Naive thymus-derived CD8-positive, alpha-beta T cell (primary cell): ENCODE results near the gene EIF5AL1. TPM values are rescaled to one million over a fixed set of nuclear protein-coding genes. Genes with fewer than 3 reads are reported as not detected.
A peak's percentile ranks its signal among the peaks of the same experiment; 100 is the strongest.
"Not testable (repeated sequence)": the region's sequence is repeated elsewhere in the genome, so short reads cannot be mapped to it uniquely, and the experiment has no call there.

Experiments used
- ATAC-seq, 2 donors: fragments of 150-1000 bp; cut with Tn5 transposase in 1 of 2; sonication (Bioruptor Pico), chemical (Tn5 transposase) in 1 of 2; 1 replicate in 1 of 2; 2 replicates in 1 of 2; pipeline ENCODE4 v1.10.0; 2021; ENCODE audit warnings: mild to moderate bottlenecking in 2 of 2, moderate library complexity in 2 of 2
- POLR2A ChIA-PET: fragments of 350-600 bp; sonication (Branson Sonifier 250); formaldehyde crosslinking; loops from one replicate; lab custom pipeline; 2021; ENCODE audit warnings: antibody characterized with exemption; lab: Charles Lee
- DNase-seq, 10 donors: peaks; one replicate each; pipeline versions ENCODE4 v3.0.0 to v3.0.0-alpha.2; 2020 to 2022
- H3K27ac Mint-ChIP-seq, 10 donors: one replicate each; pipeline ENCODE4 v1.8.0; 2020 to 2022; ENCODE audit warnings: mild to moderate bottlenecking in 10 of 10, mixed read lengths in 10 of 10, moderate library complexity in 4 of 10, inconsistent platforms in 1 of 10
- H3K27me3 Mint-ChIP-seq, 5 donors: one replicate each; pipeline ENCODE4 v1.8.0; 2021 to 2022; ENCODE audit warnings: mixed read lengths in 5 of 5
- H3K36me3 Mint-ChIP-seq, 3 donors: one replicate each; pipeline ENCODE4 v1.8.0; 2020 to 2022; ENCODE audit warnings: mixed read lengths in 3 of 3, mild to moderate bottlenecking in 2 of 3, inconsistent platforms in 1 of 3
- H3K4me1 Mint-ChIP-seq, 4 donors: one replicate each; pipeline ENCODE4 v1.8.0; 2021 to 2022; ENCODE audit warnings: mixed read lengths in 4 of 4
- H3K4me3 Mint-ChIP-seq, 10 donors: one replicate each; pipeline ENCODE4 v1.8.0; 2020 to 2022; ENCODE audit warnings: mild to moderate bottlenecking in 10 of 10, mixed read lengths in 10 of 10, moderate library complexity in 6 of 10, inconsistent platforms in 1 of 10
- H3K9me3 Mint-ChIP-seq, 9 donors: one replicate each; pipeline ENCODE4 v1.8.0; 2020 to 2022; ENCODE audit warnings: mixed read lengths in 9 of 9, mild to moderate bottlenecking in 3 of 9, inconsistent platforms in 1 of 9, moderate library complexity in 1 of 9
- polyA plus RNA-seq, 3 donors: library from polyadenylated mRNA; unstranded; fragments of 300-500 nt; fragmentation: Illumina TruSeq; gene quantifications; one replicate each; pipeline ENCODE4 v1.2.3, GENCODE V29; 2021
- total RNA-seq, 8 experiments: library from RNA in 2 of 8; stranded (reverse) in 2 of 8; gene quantifications; one replicate each; pipeline ENCODE4 v1.2.3 and lab custom pipeline; 2021 to 2026

EIF5AL1 gene
- total RNA-seq (under 1 TPM; 0.55 to 0.65 TPM), polyA plus RNA-seq (under 1 TPM; 0.08 to 0.52 (median 0.22) TPM), total RNA-seq (lab: John Stamatoyannopoulos, UW) (1.7 to 10.1 (median 2.6) reads per million in 6 experiments)

- ATAC-seq, H3K4me1 Mint-ChIP-seq, H3K36me3 Mint-ChIP-seq, H3K4me3 Mint-ChIP-seq, POLR2A ChIA-PET, H3K27ac Mint-ChIP-seq, H3K27me3 Mint-ChIP-seq, H3K9me3 Mint-ChIP-seq, DNase-seq: not testable (repeated sequence)
Observed at GRCh38 chr10:79511891-79512583, at the start of gene EIF5AL1. Gene EIF5AL1 (plus strand): TSS chr10:79512533. CDS start chr10:79512650, 117 bp downstream.

- no peaks in the 10 kb centered on the region for H3K27me3 Mint-ChIP-seq
- POLR2A ChIA-PET: no interaction called here
- ATAC-seq: no peak
- no peak for DNase-seq
- H3K4me1 Mint-ChIP-seq: peaks cover 0 to 2% (median 0%) of the 10 kb centered on the region in 4 donors
- no peak overlapping the region for H3K4me3 Mint-ChIP-seq
- no peak overlapping the region for H3K27ac Mint-ChIP-seq
- no peaks in the 10 kb centered on the region for H3K36me3 Mint-ChIP-seq
- no peaks in the 10 kb centered on the region for H3K9me3 Mint-ChIP-seq
Observed at GRCh38 chr10:79463578-79464496, 48.5 kb upstream of the EIF5AL1 start.

GRCh38 chr10:79465341-79465740 is 47.0 kb upstream of the EIF5AL1 start:
- Mint-ChIP-seq H3K27me3 (no peaks in the 10 kb centered on the region), H3K4me3 (no peak overlapping the region), H3K9me3 (no peaks in the 10 kb centered on the region), H3K36me3 (no peaks in the 10 kb centered on the region), H3K27ac (no peak overlapping the region), H3K4me1 (peaks cover 0 to 2% (median 0%) of the 10 kb centered on the region in 4 donors)
- DNase-seq: no peak
- POLR2A ChIA-PET: no interaction called here
- no peak for ATAC-seq

- Mint-ChIP-seq H3K36me3 (no peaks in the 10 kb centered on the region), H3K4me3 (no peak overlapping the region), H3K4me1 (peaks cover 0 to 2% (median 0%) of the 10 kb centered on the region in 4 donors), H3K9me3 (no peaks in the 10 kb centered on the region), H3K27ac (no peak overlapping the region), H3K27me3 (peaks cover 0 to 11% (median 3%) of the 10 kb centered on the region in 5 donors)
- ATAC-seq (no peak), DNase-seq (no peak)
- POLR2A ChIA-PET: interaction anchor here (1.3 kb wide), 1 partner anchor 94 kb away, joined by 3 read pairs; no protein-coding TSS in a partner anchor
Observed at GRCh38 chr10:79468015-79468560, 44.2 kb upstream of the EIF5AL1 start.

GRCh38 chr10:79468841-79469585 is 43.3 kb upstream of the EIF5AL1 start:
- DNase-seq: no peak
- Mint-ChIP-seq H3K4me1 (peaks cover 0 to 2% (median 0%) of the 10 kb centered on the region in 4 donors), H3K9me3 (no peaks in the 10 kb centered on the region), H3K27me3 (peaks cover 0 to 11% (median 4%) of the 10 kb centered on the region in 5 donors), H3K27ac (peak overlapping the region in 1 of 10 donors; percentile 11), H3K36me3 (no peaks in the 10 kb centered on the region), H3K4me3 (no peak overlapping the region)
- POLR2A ChIA-PET: no interaction called here
- ATAC-seq: no peak

GRCh38 chr10:79470096-79470495 is 42.2 kb upstream of the EIF5AL1 start:
- ATAC-seq: no peak
- peaks cover 0 to 2% (median 0%) of the 10 kb centered on the region in 4 donors for H3K4me1 Mint-ChIP-seq
- no peak overlapping the region for H3K27ac Mint-ChIP-seq
- DNase-seq: no peak
- POLR2A ChIA-PET: no interaction called here
- H3K9me3 Mint-ChIP-seq: no peaks in the 10 kb centered on the region
- no peaks in the 10 kb centered on the region for H3K36me3 Mint-ChIP-seq
- H3K4me3 Mint-ChIP-seq: no peak overlapping the region
- H3K27me3 Mint-ChIP-seq: peaks cover 0 to 11% (median 7%) of the 10 kb centered on the region in 5 donors

GRCh38 chr10:79471776-79472175 is 40.6 kb upstream of the EIF5AL1 start:
- DNase-seq: no peak
- H3K27ac Mint-ChIP-seq: no peak overlapping the region
- H3K4me1 Mint-ChIP-seq: peaks cover 0 to 2% (median 0%) of the 10 kb centered on the region in 4 donors
- H3K36me3 Mint-ChIP-seq: no peaks in the 10 kb centered on the region
- no peak overlapping the region for H3K4me3 Mint-ChIP-seq
- no peaks in the 10 kb centered on the region for H3K9me3 Mint-ChIP-seq
- peaks cover 0 to 18% (median 11%) of the 10 kb centered on the region in 5 donors for H3K27me3 Mint-ChIP-seq
- POLR2A ChIA-PET: no interaction called here
- no peak for ATAC-seq

GRCh38 chr10:79472449-79472848 is 39.9 kb upstream of the EIF5AL1 start:
- no peak overlapping the region for H3K27ac Mint-ChIP-seq
- ATAC-seq (no peak), DNase-seq (no peak)
- H3K36me3 Mint-ChIP-seq: no peaks in the 10 kb centered on the region
- H3K27me3 Mint-ChIP-seq: peaks cover under 1 to 20% (median 14%) of the 10 kb centered on the region in 5 donors
- POLR2A ChIA-PET: no interaction called here
- no peaks in the 10 kb centered on the region for H3K9me3 Mint-ChIP-seq
- no peak overlapping the region for H3K4me3 Mint-ChIP-seq
- H3K4me1 Mint-ChIP-seq: peaks cover 0 to under 1% (median 0%) of the 10 kb centered on the region in 4 donors

GRCh38 chr10:79472951-79473350 is 39.4 kb upstream of the EIF5AL1 start:
- Mint-ChIP-seq H3K9me3 (no peaks in the 10 kb centered on the region), H3K4me3 (no peak overlapping the region), H3K27ac (no peak overlapping the region), H3K36me3 (no peaks in the 10 kb centered on the region), H3K27me3 (peaks cover 3 to 25% (median 17%) of the 10 kb centered on the region in 5 donors), H3K4me1 (no peaks in the 10 kb centered on the region)
- no peak for ATAC-seq
- POLR2A ChIA-PET: no interaction called here
- no peak for DNase-seq

GRCh38 chr10:79473496-79474095 is 38.7 kb upstream of the EIF5AL1 start:
- no peak overlapping the region for H3K27ac Mint-ChIP-seq
- ATAC-seq: no peak
- peaks cover 3 to 25% (median 18%) of the 10 kb centered on the region in 5 donors for H3K27me3 Mint-ChIP-seq

GRCh38 chr10:79475119-79475653 is 37.1 kb upstream of the EIF5AL1 start:
- H3K36me3 Mint-ChIP-seq: no peaks in the 10 kb centered on the region
- POLR2A ChIA-PET: no interaction called here
- H3K27ac Mint-ChIP-seq: no peak overlapping the region
- H3K4me3 Mint-ChIP-seq: no peak overlapping the region
- no peaks in the 10 kb centered on the region for H3K9me3 Mint-ChIP-seq
- ATAC-seq (no peak), DNase-seq (no peak)
- peaks cover 3 to 25% (median 23%) of the 10 kb centered on the region in 5 donors for H3K27me3 Mint-ChIP-seq
- no peaks in the 10 kb centered on the region for H3K4me1 Mint-ChIP-seq

More at GRCh38 chr10:79473496-79474095, 38.7 kb upstream of the EIF5AL1 start:
- no peaks in the 10 kb centered on the region for H3K9me3 Mint-ChIP-seq
- no peak for DNase-seq
- no peaks in the 10 kb centered on the region for H3K4me1 Mint-ChIP-seq
- POLR2A ChIA-PET: no interaction called here
- H3K36me3 Mint-ChIP-seq: no peaks in the 10 kb centered on the region
- no peak overlapping the region for H3K4me3 Mint-ChIP-seq
